ENCODE data around the gene ERO1B.

GRCh38 chr1:236315092-236315491 lies 33.3 kb upstream of the ERO1B start:
- TF ChIP-seq POLR2A (IDR thresholded peaks at IDR 0.05) (no peak), CTCF (IDR thresholded peaks at IDR 0.05) (no peak)
